Progenitor cell of endocrine pancreas (in vitro differentiated cells): ENCODE data around the gene KLK7. TPM values are rescaled to one million over a fixed set of nuclear protein-coding genes. Genes with fewer than 3 reads are reported as not detected.

Experiments used
- DNase-seq: peaks from one replicate; pipeline ENCODE4 v3.0.0; 2021; ENCODE audit warnings: low spot score; ENCODE audit not compliant: unreplicated experiment
- H3K27ac Mint-ChIP-seq: 2 replicates; pipeline ENCODE4 v1.8.0; 2021; ENCODE audit warnings: mild to moderate bottlenecking, moderate library complexity, mixed read lengths
- H3K27me3 Mint-ChIP-seq: 2 replicates; pipeline ENCODE4 v1.8.0; 2021; ENCODE audit warnings: mixed read lengths
- H3K36me3 Mint-ChIP-seq: 2 replicates; pipeline ENCODE4 v1.8.0; 2022; ENCODE audit warnings: mixed read lengths; ENCODE audit not compliant: insufficient read depth
- H3K4me1 Mint-ChIP-seq: 2 replicates; pipeline ENCODE4 v1.8.0; 2021; ENCODE audit warnings: low read depth, mixed read lengths
- H3K4me3 Mint-ChIP-seq: 2 replicates; pipeline ENCODE4 v1.8.0; 2021; ENCODE audit warnings: low read depth, mild to moderate bottlenecking, moderate library complexity, mixed read lengths
- H3K9me3 Mint-ChIP-seq: 2 replicates; pipeline ENCODE4 v1.8.0; 2021; ENCODE audit warnings: low read depth, mixed read lengths
- total RNA-seq: library from RNA; stranded (reverse); gene quantifications from 2 replicates; pipeline ENCODE4 v1.2.1, GENCODE V29; 2021
- TF ChIP-seq, protein P1 (sequence below): fragments of 200-600 bp; sonication (generic); IDR thresholded peaks from one replicate; pipeline ENCODE4 v1.5.0; 2021; ENCODE audit warnings: antibody characterized with exemption, mild to moderate bottlenecking; ENCODE audit not compliant: unreplicated experiment

The KLK7 gene
- total RNA-seq, 1 donor from 2014 or later, result not detected

DNA sequence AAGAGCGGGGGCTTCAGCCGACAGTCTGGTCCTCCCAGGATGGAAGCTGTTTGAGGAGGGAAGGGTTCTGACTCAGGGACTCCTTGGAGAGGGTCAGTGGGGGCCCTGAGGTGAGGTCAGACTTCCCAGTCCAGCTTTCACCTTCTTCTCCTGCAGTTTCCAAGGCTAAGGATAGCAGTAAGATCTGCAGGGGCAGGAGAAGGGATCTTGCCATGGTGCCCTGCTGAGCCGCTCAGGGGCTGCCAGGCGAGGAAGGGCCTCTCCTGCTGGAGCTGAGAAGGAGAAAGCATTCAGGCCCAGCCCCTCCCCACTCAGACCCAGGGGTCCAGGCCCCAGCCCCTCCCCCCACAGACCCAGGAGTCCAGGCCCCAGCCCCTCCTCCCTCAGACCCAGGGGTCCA, 1.5 kb downstream of the KLK7 start:
- no peaks in the 10 kb centered on the region for H3K4me1 Mint-ChIP-seq
- H3K4me3 Mint-ChIP-seq, result no peak overlapping the region
- TF ChIP-seq, protein P1, sequence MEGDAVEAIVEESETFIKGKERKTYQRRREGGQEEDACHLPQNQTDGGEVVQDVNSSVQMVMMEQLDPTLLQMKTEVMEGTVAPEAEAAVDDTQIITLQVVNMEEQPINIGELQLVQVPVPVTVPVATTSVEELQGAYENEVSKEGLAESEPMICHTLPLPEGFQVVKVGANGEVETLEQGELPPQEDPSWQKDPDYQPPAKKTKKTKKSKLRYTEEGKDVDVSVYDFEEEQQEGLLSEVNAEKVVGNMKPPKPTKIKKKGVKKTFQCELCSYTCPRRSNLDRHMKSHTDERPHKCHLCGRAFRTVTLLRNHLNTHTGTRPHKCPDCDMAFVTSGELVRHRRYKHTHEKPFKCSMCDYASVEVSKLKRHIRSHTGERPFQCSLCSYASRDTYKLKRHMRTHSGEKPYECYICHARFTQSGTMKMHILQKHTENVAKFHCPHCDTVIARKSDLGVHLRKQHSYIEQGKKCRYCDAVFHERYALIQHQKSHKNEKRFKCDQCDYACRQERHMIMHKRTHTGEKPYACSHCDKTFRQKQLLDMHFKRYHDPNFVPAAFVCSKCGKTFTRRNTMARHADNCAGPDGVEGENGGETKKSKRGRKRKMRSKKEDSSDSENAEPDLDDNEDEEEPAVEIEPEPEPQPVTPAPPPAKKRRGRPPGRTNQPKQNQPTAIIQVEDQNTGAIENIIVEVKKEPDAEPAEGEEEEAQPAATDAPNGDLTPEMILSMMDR, result no peak
- no peaks in the 10 kb centered on the region for H3K36me3 Mint-ChIP-seq
- H3K27ac Mint-ChIP-seq, result no peak overlapping the region
- no peak for DNase-seq
- H3K9me3 Mint-ChIP-seq, result peaks cover under 1% of the 10 kb centered on the region
- H3K27me3 Mint-ChIP-seq, result peaks cover 43% of the 10 kb centered on the region

GRCh38 chr19:50981587-50982146, 2.0 kb downstream of the KLK7 start:
- peak overlapping the region; percentile 53 for H3K27ac Mint-ChIP-seq
- peaks cover 2% of the 10 kb centered on the region for H3K9me3 Mint-ChIP-seq
- H3K27me3 Mint-ChIP-seq, result peaks cover 41% of the 10 kb centered on the region
- no peaks in the 10 kb centered on the region for H3K4me1 Mint-ChIP-seq
- no peaks in the 10 kb centered on the region for H3K36me3 Mint-ChIP-seq
- TF ChIP-seq, protein P1, result no peak
- no peak overlapping the region for H3K4me3 Mint-ChIP-seq
- no peak for DNase-seq

DNA sequence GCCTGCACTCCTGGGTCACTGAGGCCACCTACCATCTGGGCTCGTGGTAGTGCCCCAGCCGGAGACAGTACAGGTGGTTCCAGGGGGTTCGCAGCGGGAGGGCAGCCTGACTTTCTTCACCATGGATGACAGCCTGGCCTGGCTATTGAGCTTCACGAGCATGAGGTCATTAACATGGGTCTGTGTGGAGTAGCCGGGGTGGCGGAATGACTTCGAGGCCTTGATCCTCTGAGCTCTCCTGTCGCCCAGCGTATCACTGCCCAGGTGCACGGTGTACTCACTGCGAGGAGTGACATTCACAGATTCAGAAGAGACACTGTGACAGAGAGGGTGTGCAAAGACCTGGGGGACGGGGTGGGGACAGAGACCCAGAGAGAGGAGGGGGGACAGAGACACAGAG, 3.5 kb downstream of the KLK7 start:
- Mint-ChIP-seq H3K36me3 (no peaks in the 10 kb centered on the region), H3K4me3 (no peak overlapping the region), H3K9me3 (peaks cover 2% of the 10 kb centered on the region), H3K4me1 (peaks cover 7% of the 10 kb centered on the region), H3K27me3 (peaks cover 33% of the 10 kb centered on the region), H3K27ac (no peak overlapping the region)
- no peak for DNase-seq
- TF ChIP-seq, protein P1, result no peak

GRCh38 chr19:50979758-50980157, 4.0 kb downstream of the KLK7 start:
- Mint-ChIP-seq H3K27ac (no peak overlapping the region), H3K4me3 (no peak overlapping the region), H3K27me3 (peaks cover 29% of the 10 kb centered on the region)

GRCh38 chr19:50978772-50979390, 4.8 kb downstream of the KLK7 start:
- no peak for DNase-seq
- H3K4me1 Mint-ChIP-seq, result peaks cover 9% of the 10 kb centered on the region
- no peak overlapping the region for H3K4me3 Mint-ChIP-seq
- H3K9me3 Mint-ChIP-seq, result peaks cover 2% of the 10 kb centered on the region
- TF ChIP-seq, protein P1, result no peak
- no peak overlapping the region for H3K27ac Mint-ChIP-seq
- H3K36me3 Mint-ChIP-seq, result no peaks in the 10 kb centered on the region
- H3K27me3 Mint-ChIP-seq, result peaks cover 23% of the 10 kb centered on the region

More at GRCh38 chr19:50979758-50980157, 4.0 kb downstream of the KLK7 start:
- Mint-ChIP-seq H3K36me3 (no peaks in the 10 kb centered on the region), H3K9me3 (peaks cover 2% of the 10 kb centered on the region), H3K4me1 (peaks cover 7% of the 10 kb centered on the region)
- TF ChIP-seq, protein P1, result no peak
- no peak for DNase-seq
